CD4-positive, alpha-beta memory T cell (primary cell): ENCODE results near the gene SLC24A4. TPM values are rescaled to one million over a fixed set of nuclear protein-coding genes. Genes with fewer than 3 reads are reported as not detected.

Source experiments
- CTCF ChIA-PET: fragments of 350-600 bp; sonication (Branson Sonifier 250); formaldehyde crosslinking; loops from one replicate; lab custom pipeline; 2021; ENCODE audit warnings: inconsistent platforms; ENCODE audit not compliant: partially characterized antibody; lab: Charles Lee
- POLR2A ChIA-PET: fragments of 350-600 bp; sonication (Branson Sonifier 250); formaldehyde crosslinking; loops from one replicate; lab custom pipeline; 2021; ENCODE audit not compliant: partially characterized antibody; lab: Charles Lee
- DNase-seq, 5 donors: peaks; one replicate each; pipeline versions ENCODE4 v3.0.0 to v3.0.0-alpha.2; 2020 to 2022; ENCODE audit warnings: mixed read lengths in 1 of 5
- H3K27ac ChIP-seq: one replicate; pipeline ENCODE4 v1.7.0; 2013; ENCODE audit warnings: low read depth, low read length
- H3K27me3 ChIP-seq: 2 replicates; pipeline ENCODE4 v1.7.0; 2013; ENCODE audit warnings: mild to moderate bottlenecking, low read length, moderate library complexity; ENCODE audit not compliant: insufficient read depth
- H3K36me3 ChIP-seq: 2 replicates; pipeline ENCODE4 v1.7.0; 2013; ENCODE audit warnings: mild to moderate bottlenecking, low read length, moderate library complexity; ENCODE audit not compliant: insufficient read depth
- H3K4me1 ChIP-seq: 2 replicates; pipeline ENCODE4 v1.7.0; 2013; ENCODE audit warnings: mild to moderate bottlenecking, low read length, moderate library complexity; ENCODE audit not compliant: insufficient read depth
- H3K4me3 ChIP-seq, 2 donors: one replicate each; pipeline ENCODE4 v1.7.0; 2013; ENCODE audit warnings: low read length in 2 of 2, mild to moderate bottlenecking in 1 of 2
- H3K9me3 ChIP-seq, 2 donors: one replicate each; pipeline ENCODE4 v1.7.0; 2013; ENCODE audit warnings: low read length in 2 of 2, control low read depth in 1 of 2; ENCODE audit not compliant: control insufficient read depth in 1 of 2
- H3K27ac Mint-ChIP-seq, 7 donors: one replicate each; pipeline ENCODE4 v1.8.0; 2020 to 2021; ENCODE audit warnings: mixed read lengths in 7 of 7, mild to moderate bottlenecking in 6 of 7, inconsistent platforms in 3 of 7, moderate library complexity in 3 of 7
- H3K27me3 Mint-ChIP-seq, 2 donors: one replicate each; pipeline ENCODE4 v1.8.0; 2020 to 2021; ENCODE audit warnings: mixed read lengths in 2 of 2
- H3K36me3 Mint-ChIP-seq, 2 donors: one replicate each; pipeline ENCODE4 v1.8.0; 2020 to 2021; ENCODE audit warnings: mixed read lengths in 2 of 2, inconsistent platforms in 1 of 2, mild to moderate bottlenecking in 1 of 2
- H3K4me1 Mint-ChIP-seq, 4 donors: one replicate each; pipeline ENCODE4 v1.8.0; 2020 to 2021; ENCODE audit warnings: mixed read lengths in 4 of 4, mild to moderate bottlenecking in 1 of 4
- H3K4me3 Mint-ChIP-seq, 8 donors: one replicate each; pipeline ENCODE4 v1.8.0; 2020 to 2021; ENCODE audit warnings: mixed read lengths in 8 of 8, mild to moderate bottlenecking in 7 of 8, moderate library complexity in 6 of 8, inconsistent platforms in 3 of 8
- H3K9me3 Mint-ChIP-seq, 8 donors: one replicate each; pipeline ENCODE4 v1.8.0; 2020 to 2021; ENCODE audit warnings: mixed read lengths in 8 of 8, mild to moderate bottlenecking in 5 of 8, inconsistent platforms in 3 of 8, moderate library complexity in 1 of 8
- intact Hi-C: fragments of 100-400 bp; cut with micrococcal nuclease; formaldehyde crosslinking; loops from one replicate; pipeline ENCODE4 v1.15.1; 2023
- polyA plus RNA-seq, 2 donors: library from polyadenylated mRNA; unstranded; fragments of 300-500 nt; fragmentation: Illumina TruSeq; gene quantifications; one replicate each; pipeline ENCODE4 v1.2.3, GENCODE V29; 2021
- total RNA-seq, 2 experiments: library from RNA; stranded (reverse); gene quantifications; one replicate each; pipeline ENCODE4 v1.2.3, GENCODE V29; 2021

SLC24A4 gene
- total and polyA plus RNA-seq, 4 experiments from 2014 or later = not detected

DNA sequence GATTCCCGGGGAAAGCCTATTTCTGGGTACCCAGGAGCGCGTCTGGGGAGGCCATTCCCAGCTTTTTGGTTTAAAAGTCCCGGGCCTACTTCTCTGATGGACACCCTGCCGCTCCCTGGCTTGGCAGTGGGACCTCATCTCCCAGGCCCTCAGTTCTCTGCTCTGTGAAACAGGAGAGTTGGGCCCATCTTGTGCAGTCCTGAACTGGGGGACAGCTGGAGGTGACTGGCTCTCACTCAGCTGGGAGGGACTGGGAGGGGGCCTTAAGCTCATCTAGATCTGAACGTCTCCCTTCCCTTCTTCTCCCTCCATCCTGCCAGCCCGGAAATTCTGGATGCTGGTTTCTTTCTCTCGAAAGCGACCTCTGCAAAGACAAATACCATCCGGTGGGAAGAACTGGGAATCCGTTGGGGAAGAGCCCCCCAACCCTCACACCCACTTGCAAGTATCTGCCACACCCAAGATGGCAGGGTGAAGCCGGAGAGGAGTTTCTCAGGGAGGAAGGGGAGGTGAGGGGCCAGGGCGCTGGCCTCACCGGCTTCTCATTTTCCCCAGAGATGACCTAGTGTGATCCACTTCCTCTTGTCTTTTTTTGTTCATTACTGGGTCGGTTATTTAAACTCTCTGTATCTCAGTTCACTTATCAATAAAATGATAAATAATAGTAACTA lies 192.0 kb downstream of the SLC24A4 start:
- Histone ChIP-seq H3K4me3 (no peak overlapping the region), H3K27me3 (no peaks in the 10 kb centered on the region), H3K9me3 (no peaks in the 10 kb centered on the region), H3K36me3 (no peaks in the 10 kb centered on the region), H3K27ac (no peak overlapping the region), H3K4me1 (peaks cover 32% of the 10 kb centered on the region)
- peak overlapping the region; percentile 20 to 74 (median 68) for H3K4me3 Mint-ChIP-seq
- peak overlapping the region in 5 of 7 donors; percentile 17 to 43 (median 27) for H3K27ac Mint-ChIP-seq
- intact Hi-C loops = loop anchor here (5.0 kb wide), 2 partner anchors 72 to 167 kb away; no protein-coding TSS in a partner anchor
- ChIA-PET POLR2A (interaction anchor here (1.6 to 2.6 kb wide), 2 partner anchors 9 to 136 kb away, joined by 4 to 6 read pairs; no protein-coding TSS in a partner anchor), CTCF (no interaction called here)
- H3K27me3 Mint-ChIP-seq = peaks cover 0 to 2% of the 10 kb centered on the region in 2 donors
- no peak for DNase-seq
- no peaks in the 10 kb centered on the region for H3K36me3 Mint-ChIP-seq
- H3K9me3 Mint-ChIP-seq = no peaks in the 10 kb centered on the region
- peaks cover 19 to 49% (median 33%) of the 10 kb centered on the region in 4 donors for H3K4me1 Mint-ChIP-seq

DNA sequence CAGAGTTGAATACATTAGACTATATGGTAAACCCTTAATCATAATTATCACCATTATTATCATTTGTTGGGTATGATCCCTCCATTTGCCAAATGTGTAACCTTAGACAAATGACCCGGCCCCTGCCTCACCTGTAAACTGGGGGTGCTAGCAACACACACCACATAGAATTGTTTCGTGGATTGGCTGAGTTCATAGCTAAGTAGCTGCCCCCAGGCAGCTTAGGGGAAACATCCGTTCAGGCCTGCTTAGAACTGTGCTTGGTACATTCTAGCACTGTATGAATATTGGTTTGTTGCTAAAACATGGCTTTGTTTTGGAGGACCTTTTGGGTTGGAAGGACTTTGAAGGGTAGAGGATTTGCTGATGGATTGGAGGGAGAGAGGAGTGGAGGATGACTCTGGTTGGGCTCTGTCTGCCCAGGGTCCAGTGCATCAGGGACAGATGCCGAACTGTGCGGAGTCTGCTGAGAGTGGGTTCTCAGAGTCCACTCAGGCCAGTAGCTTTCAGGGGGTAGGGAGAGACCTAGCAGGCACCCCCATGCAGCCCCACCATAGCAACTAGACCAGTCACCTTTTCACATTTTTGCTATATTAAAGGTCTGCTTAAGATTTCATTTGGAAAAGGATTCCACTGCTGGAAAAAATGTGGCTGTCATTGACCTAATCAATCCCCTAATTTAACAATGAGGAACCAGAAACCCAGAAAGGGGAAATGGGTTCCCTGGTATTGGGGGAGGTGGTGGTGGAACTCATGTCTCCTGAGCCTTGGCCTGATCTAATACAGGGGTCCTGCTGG lies 192.8 kb downstream of the SLC24A4 start:
- Histone ChIP-seq H3K9me3 (no peaks in the 10 kb centered on the region), H3K36me3 (no peaks in the 10 kb centered on the region), H3K27ac (no peak overlapping the region), H3K4me1 (peaks cover 32% of the 10 kb centered on the region), H3K27me3 (no peaks in the 10 kb centered on the region), H3K4me3 (no peak overlapping the region)
- CTCF ChIA-PET = no interaction called here
- intact Hi-C loops = loop anchor here (5.0 kb wide), 1 partner anchor 72 kb away; no protein-coding TSS in a partner anchor
- Mint-ChIP-seq H3K27ac (peak overlapping the region in 6 of 7 donors; percentile 17 to 76 (median 25)), H3K4me3 (peak overlapping the region in 7 of 8 donors; percentile 33 to 74 (median 69)), H3K36me3 (no peaks in the 10 kb centered on the region), H3K9me3 (no peaks in the 10 kb centered on the region), H3K27me3 (peaks cover 0 to 2% of the 10 kb centered on the region in 2 donors), H3K4me1 (peaks cover 19 to 49% (median 33%) of the 10 kb centered on the region in 4 donors)
- no peak for DNase-seq
- POLR2A ChIA-PET = no interaction called here

DNA sequence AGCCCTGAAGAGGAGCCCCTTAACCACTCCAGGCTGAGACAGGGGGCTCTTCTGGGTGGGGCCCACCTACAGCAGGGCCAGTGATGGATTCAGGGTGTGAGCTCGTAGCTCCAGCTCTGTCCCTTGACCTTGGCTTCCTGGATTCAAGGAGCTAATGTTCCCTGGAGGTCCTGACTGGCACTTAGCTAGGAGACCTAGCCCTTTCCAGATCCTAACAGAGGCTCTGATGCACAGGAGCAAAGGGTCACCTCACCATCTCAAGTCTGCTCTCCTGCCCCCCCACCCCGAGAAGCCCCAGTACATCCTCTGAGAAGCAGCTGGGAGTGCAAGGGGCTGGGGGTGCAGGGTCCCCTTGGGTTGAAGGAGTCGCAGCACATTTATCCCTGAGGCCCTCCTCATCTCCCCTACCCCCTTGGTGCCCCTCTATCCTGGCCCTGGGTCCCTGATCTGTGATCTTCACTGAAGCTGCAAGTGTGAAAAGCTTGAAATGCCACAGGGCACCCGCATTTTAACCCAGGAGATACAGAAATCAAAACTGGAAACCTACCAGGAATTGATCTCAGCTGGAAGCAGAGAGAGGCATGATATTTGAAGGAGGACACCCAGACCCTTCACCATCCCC lies 193.5 kb downstream of the SLC24A4 start:
- intact Hi-C loops = loop anchor here (5.0 kb wide), 1 partner anchor 71 kb away; no protein-coding TSS in a partner anchor
- peak overlapping the region in 4 of 7 donors; percentile 30 to 55 (median 32) for H3K27ac Mint-ChIP-seq
- Histone ChIP-seq H3K27me3 (no peaks in the 10 kb centered on the region), H3K4me1 (peaks cover 32% of the 10 kb centered on the region), H3K4me3 (no peak overlapping the region), H3K36me3 (no peaks in the 10 kb centered on the region), H3K27ac (no peak overlapping the region), H3K9me3 (no peaks in the 10 kb centered on the region)
- ChIA-PET CTCF (no interaction called here), POLR2A (no interaction called here)
- H3K4me3 Mint-ChIP-seq = no peak overlapping the region
- peaks cover 0 to 3% of the 10 kb centered on the region in 2 donors for H3K27me3 Mint-ChIP-seq
- H3K36me3 Mint-ChIP-seq = peaks cover 0 to 4% of the 10 kb centered on the region in 2 donors
- peaks cover 22 to 50% (median 34%) of the 10 kb centered on the region in 4 donors for H3K4me1 Mint-ChIP-seq
- no peak for DNase-seq
- peaks cover 0 to 5% (median 0%) of the 10 kb centered on the region in 8 donors for H3K9me3 Mint-ChIP-seq

DNA sequence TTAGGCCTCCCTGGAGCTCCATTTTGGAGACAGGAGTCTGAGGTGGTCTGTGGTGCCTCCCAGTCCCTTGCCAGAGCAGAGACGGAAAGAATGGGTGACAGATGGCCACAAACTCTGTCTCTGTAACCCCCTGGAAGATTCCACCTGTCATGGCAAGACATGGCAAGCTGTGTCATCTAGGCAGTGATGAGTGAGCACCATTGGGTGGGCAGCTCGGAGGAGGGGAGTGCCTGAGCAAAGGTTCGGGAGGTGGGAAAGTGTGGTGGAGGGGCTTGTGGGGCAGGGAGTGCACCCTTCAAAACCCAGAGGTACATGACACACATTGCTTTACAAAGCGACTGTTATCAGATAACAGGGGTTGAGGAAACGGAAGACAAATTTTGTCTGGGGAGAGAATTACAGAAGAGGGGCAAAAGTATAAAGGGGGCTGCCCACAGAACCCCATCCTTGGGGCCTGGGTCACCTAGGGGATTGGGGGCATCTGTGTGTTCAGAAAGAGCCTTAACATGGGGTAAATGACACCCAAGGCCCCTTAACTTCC lies 194.1 kb downstream of the SLC24A4 start:
- Mint-ChIP-seq H3K27ac (peak overlapping the region in 6 of 7 donors; percentile 25 to 55 (median 32)), H3K27me3 (peaks cover 0 to 4% of the 10 kb centered on the region in 2 donors), H3K4me3 (no peak overlapping the region), H3K4me1 (peaks cover 22 to 55% (median 34%) of the 10 kb centered on the region in 4 donors), H3K36me3 (peaks cover 0 to 4% of the 10 kb centered on the region in 2 donors), H3K9me3 (peaks cover 0 to 6% (median 0%) of the 10 kb centered on the region in 8 donors)
- intact Hi-C loops = loop anchor here (5.0 kb wide), 1 partner anchor 70 kb away; no protein-coding TSS in a partner anchor
- H3K27ac ChIP-seq = no peak overlapping the region
- no peaks in the 10 kb centered on the region for H3K9me3 ChIP-seq
- DNase-seq = no peak
- H3K4me3 ChIP-seq = no peak overlapping the region
- ChIA-PET CTCF (no interaction called here), POLR2A (no interaction called here)
- H3K4me1 ChIP-seq = peaks cover 32% of the 10 kb centered on the region
- no peaks in the 10 kb centered on the region for H3K27me3 ChIP-seq
- H3K36me3 ChIP-seq = no peaks in the 10 kb centered on the region

DNA sequence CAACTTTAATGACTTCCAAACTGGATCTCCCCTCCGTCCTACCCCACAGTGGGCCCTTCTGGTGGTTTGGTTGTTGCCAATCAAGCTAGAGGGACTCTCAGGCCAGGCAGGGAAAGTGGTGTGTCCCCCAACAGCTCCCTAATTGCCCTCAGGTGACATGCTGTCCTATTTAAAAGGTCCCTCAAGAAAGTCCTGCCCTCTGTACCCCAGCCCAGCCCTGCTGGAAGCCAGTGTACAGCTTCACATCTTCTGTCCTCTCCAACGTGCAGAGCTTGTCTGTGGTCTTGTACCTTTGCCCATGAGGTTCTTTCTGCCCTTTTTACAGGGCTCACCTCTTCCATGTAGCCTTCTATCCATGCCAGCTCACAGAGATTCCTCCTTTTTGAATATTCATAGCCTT lies 194.8 kb downstream of the SLC24A4 start:
- Mint-ChIP-seq H3K36me3 (peaks cover 0 to 4% of the 10 kb centered on the region in 2 donors), H3K4me1 (peaks cover 20 to 50% (median 31%) of the 10 kb centered on the region in 4 donors), H3K9me3 (peaks cover 0 to 6% (median 0%) of the 10 kb centered on the region in 8 donors), H3K4me3 (peak overlapping the region in 1 of 8 donors; percentile 41), H3K27me3 (peaks cover 0 to 1% of the 10 kb centered on the region in 2 donors), H3K27ac (peak overlapping the region in 3 of 7 donors; percentile 30 to 45 (median 43))
- Histone ChIP-seq H3K36me3 (no peaks in the 10 kb centered on the region), H3K27me3 (no peaks in the 10 kb centered on the region), H3K4me1 (peaks cover 32% of the 10 kb centered on the region), H3K27ac (no peak overlapping the region), H3K4me3 (no peak overlapping the region), H3K9me3 (no peaks in the 10 kb centered on the region)
- ChIA-PET POLR2A (no interaction called here), CTCF (no interaction called here)
- intact Hi-C loops = loop anchor here (5.0 kb wide), 1 partner anchor 70 kb away; no protein-coding TSS in a partner anchor
- no peak for DNase-seq

DNA sequence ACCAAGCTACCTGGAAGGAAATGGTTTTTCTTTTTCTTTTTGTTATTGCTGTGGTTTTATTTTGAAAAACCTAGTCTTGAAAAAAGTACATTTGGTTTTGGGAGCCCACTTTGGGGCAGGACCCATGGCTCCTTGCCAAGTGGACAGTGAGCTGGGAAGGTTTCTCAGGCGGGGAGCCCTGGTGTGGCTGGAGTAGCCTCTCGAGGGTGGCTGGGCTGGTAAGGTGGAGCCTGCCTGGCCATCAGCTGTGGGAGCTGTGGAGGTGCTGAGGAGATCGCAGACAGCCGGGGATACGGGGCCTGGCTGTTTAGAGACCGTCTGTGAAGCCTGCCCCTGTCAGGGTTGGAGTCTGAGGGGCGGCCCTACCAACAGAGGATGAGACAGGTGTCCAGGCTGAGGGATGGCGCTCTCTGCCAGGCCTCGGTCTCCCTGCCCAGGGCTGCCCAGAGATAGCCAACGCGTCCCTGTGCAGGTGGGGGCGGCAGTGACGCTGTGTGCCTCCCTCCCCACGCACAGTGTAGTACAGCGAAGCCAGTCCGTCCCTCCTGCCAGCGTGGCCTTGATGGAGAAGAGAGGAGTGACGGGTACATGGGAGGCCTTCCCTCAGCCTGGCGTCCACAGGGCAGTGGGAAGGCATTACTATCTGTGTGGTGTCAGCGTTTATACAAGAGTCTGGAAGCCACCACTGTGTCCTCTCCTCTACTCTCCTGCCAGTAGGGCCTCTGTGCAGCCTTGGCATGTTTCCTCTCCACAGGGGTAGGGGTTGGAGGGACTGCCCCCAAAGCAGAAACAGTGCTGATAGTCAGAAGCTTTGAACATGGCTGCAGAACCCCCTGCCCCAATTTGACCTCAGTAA lies 196.5 kb downstream of the SLC24A4 start:
- Mint-ChIP-seq H3K27me3 (peaks cover 0 to 1% of the 10 kb centered on the region in 2 donors), H3K4me1 (peaks cover 22 to 46% (median 31%) of the 10 kb centered on the region in 4 donors), H3K9me3 (peaks cover 0 to 6% (median 0%) of the 10 kb centered on the region in 8 donors), H3K4me3 (no peak overlapping the region), H3K27ac (peak overlapping the region in 1 of 7 donors; percentile 38), H3K36me3 (peaks cover 0 to 4% of the 10 kb centered on the region in 2 donors)
- Histone ChIP-seq H3K9me3 (no peaks in the 10 kb centered on the region), H3K27ac (no peak overlapping the region), H3K4me3 (no peak overlapping the region), H3K4me1 (peaks cover 20% of the 10 kb centered on the region), H3K36me3 (no peaks in the 10 kb centered on the region), H3K27me3 (no peaks in the 10 kb centered on the region)
- POLR2A ChIA-PET = no interaction called here
- intact Hi-C loops = loop anchor here (5.0 kb wide), 1 partner anchor 68 kb away; no protein-coding TSS in a partner anchor
- DNase-seq = no peak
- CTCF ChIA-PET = no interaction called here
